HG03342 (cell line): ENCODE data around the gene FNDC3A.
"Not testable (repeated sequence)": the region's sequence is repeated elsewhere in the genome, so short reads cannot be mapped to it uniquely, and the experiment has no call there.

Source experiments
- ATAC-seq: cut with Tn5 transposase; IDR thresholded peaks from one replicate; pipeline ENCODE4 v1.9.1; 2021; ENCODE audit warnings: mild to moderate bottlenecking, moderate library complexity; ENCODE audit not compliant: unreplicated experiment

The FNDC3A gene

DNA sequence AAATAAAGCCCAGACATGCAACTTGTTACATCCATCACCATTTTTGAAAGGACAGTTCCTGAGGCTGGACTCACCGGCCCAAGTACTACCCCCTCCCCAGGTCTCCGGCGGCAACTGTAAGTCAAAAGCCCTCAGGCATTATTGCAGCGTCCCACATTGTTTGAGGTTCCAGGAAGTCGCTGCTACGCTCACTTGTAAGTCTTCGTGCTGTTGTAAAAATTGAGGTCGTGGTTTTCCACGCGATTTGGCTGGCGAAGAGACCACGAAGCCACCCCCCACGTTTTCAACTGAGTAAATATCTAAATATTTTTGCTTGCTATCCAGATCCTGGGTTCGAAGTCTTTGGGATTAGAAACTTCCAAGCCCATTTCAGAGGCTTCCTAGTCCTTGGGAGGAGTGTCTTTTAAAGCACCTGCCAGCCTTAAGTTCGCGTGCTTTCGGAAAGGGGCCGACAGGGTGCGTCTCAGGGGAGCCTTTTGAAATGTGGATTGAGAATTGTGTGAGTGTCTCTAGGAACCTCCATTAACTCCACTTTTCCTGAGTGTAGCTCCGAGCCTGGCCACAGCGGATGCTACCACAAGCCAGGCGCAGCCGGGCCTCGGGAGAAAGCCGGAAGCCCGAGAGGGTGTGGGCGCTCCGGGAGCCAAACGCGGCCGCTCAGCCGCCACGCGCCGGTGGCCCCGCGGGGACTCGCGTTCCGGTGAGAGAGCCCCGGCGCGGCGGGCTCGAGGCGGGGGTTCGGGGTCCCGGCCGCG lies 434 bp upstream of the FNDC3A start:
- ATAC-seq, result peak; percentile 18

- ATAC-seq, result no peak
Measured at GRCh38 chr13:48976576-48977285, 1.0 kb downstream of the FNDC3A start.

- no peak for ATAC-seq
Measured at GRCh38 chr13:48977286-48977625, 1.5 kb downstream of the FNDC3A start.

- ATAC-seq, result no peak
Measured at GRCh38 chr13:48977973-48978372, 2.3 kb downstream of the FNDC3A start.

- no peak for ATAC-seq
Measured at GRCh38 chr13:48978942-48979601, 3.4 kb downstream of the FNDC3A start.

DNA sequence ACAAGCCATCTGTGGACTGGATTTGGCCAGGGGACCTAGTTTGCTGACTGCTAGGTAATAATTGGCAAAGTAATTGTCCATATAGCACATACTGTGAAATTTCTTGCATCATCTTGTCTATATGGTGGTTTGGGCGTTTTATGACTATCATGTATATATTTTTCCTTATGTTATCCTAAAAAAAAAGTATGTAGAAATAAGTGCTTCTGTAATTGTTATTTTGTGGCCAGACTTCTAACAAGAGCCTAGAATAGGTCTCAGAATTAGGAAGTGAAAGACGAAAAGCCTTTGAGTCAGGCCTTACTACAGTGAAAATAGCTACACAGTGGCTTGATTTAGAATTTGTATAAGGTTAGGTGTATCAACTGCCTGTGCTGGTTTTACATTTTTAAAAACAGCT lies 4.2 kb downstream of the FNDC3A start:
- peak; percentile 43 for ATAC-seq

GRCh38 chr13:48983331-48983730 lies 7.6 kb downstream of the FNDC3A start:
- ATAC-seq, result no peak

DNA sequence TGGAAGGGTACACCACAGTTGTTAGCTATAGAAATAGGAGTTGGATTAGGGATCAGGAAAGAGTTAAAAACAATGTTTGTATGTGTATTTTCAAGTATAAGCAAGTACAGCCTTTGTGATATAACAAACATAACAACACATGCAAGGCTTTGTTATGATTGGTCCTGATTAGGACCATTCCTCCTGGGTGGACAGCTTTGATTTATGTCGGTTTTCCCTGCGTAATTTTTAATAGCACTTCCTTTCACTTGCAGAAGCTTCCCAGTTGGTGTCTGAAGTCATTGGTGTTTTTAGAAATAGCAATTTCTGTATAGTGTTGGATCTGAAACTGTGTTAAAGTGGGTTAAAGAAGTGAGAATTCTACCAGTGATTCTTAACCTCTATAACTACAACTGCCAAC lies 10.0 kb downstream of the FNDC3A start:
- no peak for ATAC-seq

DNA sequence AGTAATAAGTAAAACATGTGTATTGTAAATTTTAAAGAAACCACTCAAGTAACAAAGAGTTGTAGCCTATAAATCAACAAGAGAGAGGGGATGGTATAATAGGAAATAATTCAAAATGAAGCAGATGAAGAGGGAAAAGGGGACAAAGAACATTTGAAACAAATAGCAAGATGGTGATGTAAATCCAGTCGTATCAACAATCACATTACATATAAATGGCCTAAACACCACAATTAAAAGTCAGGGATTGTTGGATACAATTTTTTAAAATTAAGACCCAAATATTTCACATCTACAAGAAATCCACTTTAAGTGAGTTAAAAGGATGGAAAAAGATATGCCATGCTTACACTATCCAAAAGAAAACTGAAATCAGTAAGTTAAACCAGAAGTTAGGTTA lies 15.2 kb downstream of the FNDC3A start:
- no peak for ATAC-seq

DNA sequence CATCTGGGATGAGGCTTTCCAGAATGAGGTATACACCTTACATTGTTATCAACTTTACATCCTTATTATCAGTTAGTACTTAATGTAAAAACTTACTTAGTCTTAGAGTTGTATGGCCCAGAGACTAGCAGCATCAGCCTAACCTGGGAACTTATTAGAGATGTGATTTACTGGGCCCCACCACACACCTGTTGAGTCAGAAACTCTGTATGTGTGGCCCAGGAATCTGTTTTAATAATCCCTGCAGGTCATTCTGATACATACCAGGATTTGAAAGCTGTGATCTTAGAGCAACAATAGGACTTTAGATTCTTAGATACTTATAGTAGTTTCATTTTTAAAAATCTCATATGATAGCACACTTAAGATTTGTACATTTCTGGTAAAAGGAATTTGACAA lies 17.4 kb downstream of the FNDC3A start:
- ATAC-seq, result no peak

- no peak for ATAC-seq
Measured at GRCh38 chr13:48994706-48995105, 19.0 kb downstream of the FNDC3A start.

DNA sequence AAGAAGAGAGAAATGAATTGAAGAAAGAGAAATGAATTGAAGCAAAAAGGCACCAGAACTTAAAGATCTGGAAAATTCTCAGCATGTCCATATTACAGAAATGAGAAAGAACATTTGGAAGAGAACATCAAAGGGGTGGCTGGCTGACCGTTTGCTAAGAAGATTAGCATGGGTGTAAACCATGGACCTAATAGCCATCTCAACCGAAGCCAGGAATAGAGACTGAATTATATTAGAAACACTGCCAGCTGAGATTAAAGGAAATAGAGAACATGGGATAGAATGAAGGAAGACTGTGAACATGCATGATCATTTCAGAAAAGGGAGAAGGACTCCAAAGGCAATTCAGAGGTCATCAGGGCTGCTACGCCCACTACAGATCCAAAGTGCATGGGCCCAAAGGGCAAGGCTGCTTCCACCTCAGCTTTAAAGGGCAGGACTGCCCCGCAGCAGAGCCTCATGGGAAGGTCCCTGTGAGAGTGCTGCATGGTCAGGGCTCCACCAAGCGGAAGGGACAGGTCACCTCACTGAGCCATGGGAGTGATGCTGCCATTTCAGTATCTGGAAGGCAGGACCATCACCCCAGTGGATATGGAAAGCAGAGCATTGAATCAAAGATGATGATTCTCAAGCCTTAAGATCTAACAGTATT lies 23.1 kb downstream of the FNDC3A start:
- ATAC-seq, result no peak

GRCh38 chr13:49000247-49000646 lies 24.5 kb downstream of the FNDC3A start:
- no peak for ATAC-seq

GRCh38 chr13:49018986-49019635 lies 43.4 kb downstream of the FNDC3A start:
- ATAC-seq, result not testable (repeated sequence)

DNA sequence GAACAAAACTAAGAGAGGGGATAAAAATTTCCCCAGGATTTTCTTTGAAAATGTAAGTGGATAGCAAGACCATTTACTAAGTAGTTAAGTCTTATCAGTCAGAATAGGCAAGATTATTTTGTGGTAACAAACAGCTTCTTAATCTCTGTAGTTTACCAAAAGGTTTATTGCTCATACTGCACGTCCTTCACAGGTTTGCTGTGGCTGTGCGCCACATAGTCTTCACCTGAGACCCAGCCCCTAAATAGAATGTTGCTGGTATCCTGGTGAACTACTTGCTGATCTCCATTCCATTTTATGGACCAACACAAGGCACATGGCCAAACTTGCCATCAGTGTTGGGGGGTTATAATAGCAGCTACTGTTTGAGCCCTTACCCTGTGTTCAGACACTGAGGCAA lies 44.6 kb downstream of the FNDC3A start:
- ATAC-seq, result no peak

DNA sequence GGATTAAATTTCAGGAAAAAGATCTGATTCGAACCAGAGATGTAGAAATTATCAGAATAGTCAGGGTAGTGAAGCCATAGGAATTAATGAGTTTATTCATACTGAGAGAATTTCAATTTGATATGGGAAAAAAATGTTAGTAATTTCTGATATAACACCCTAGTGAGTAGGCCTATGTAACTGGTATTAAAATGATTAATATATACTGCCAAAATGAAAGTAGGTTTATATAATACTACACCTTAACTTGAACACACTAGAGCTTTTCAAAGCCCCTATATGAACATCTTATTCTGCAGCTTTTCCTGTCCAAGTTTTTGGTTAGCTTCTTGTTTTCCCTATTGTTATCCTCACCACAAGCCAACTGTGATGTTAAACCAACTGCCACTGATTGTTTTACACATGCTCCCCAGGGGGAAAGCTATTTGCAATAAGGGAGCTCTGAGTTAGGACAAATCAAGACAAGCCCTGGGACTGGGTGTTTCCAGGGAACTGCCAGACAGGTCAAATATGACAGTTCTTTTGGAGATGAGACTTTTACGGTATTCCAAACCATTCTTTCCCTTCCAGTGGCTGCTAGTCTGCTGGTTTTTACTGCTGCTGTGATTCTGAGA lies 45.3 kb downstream of the FNDC3A start:
- ATAC-seq, result no peak

DNA sequence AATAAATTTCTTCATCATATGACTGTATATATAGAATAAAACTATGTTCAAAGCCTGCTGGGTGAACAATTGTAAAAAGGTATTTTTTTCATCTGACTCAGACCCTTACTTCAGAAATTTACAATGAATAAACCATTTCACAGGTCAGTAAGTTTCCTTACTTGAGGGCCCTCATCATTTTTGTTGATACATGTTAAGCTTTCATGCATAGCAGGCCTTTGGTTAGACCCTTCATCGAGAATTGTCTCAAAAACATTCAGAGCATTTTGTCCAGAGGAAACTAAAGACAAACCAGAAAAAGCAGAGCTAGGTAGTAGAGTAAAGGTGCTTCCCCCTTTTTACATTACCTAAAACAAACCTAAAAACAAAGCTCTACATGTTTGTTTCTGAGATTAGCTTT lies 46.2 kb downstream of the FNDC3A start:
- ATAC-seq, result no peak

- no peak for ATAC-seq
Measured at GRCh38 chr13:49022472-49023144, 46.9 kb downstream of the FNDC3A start.

- ATAC-seq, result no peak
Measured at GRCh38 chr13:49023431-49023830, 47.7 kb downstream of the FNDC3A start.

GRCh38 chr13:49026851-49027250 lies 51.1 kb downstream of the FNDC3A start:
- ATAC-seq, result no peak
